ENCODE results near the gene ARMC10. TPM values are rescaled to one million over a fixed set of nuclear protein-coding genes. Genes with fewer than 3 reads are reported as not detected.
"Not testable (repeated sequence)": the region's sequence is repeated elsewhere in the genome, so short reads cannot be mapped to it uniquely, and the experiment has no call there.

ARMC10 gene
- total RNA-seq = 10 to 100 TPM; 36.2 to 75.9 (median 57.0) TPM

DNA sequence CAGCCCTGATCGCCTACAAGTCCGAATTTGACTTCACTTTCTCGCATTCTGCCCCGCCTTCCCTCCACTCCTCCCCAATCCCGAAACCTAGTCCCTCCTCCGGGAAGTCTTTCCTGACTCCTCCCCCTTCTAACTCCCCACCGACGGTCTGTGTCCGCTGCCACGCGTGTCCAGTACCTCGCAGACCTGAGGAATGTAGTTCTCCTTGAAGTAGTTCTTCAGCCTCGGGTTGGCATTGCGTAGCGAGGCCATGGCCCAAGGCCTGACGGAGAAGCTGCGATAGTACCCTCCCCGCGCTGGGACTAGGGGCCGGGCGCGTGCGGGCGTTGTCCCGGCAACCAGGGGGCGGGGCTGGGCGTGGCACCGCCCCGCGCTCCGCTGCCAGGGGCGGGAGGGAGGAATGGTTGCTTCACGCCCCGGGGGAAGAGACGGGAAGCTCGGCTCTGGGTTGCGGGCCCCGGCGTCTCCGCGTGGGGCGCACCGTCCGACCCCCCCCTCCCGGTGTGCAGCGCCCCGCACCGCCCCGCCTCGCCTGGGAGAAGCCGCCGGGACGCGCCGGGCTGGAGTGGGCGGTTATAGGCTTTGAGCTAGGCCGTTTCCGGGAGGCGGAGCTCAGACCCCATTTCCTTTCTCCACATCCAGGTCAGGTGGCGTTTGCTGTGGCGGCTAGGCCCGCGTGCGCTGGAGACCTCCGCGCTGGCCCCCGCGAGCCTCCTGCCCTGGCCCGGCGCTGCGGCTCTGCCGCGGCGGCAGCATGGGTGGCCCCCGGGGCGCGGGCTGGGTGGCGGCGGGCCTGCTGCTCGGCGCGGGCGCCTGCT is at the start of gene ARMC10, which contains the start of gene FBXL13:
ARMC10 (plus strand) TSS at position 622 of the 818 bp plus-strand sequence; CDS start at position 755, 133 bp downstream.
FBXL13 (minus strand) TSS at position 278 of the 818 bp plus-strand sequence.
- peak; percentile 90 to 97 for DNase-seq (ENCODE audit: low spot score in 2 of 2)
- 1% methylated on average over 26 to 79 of the region's 83 CpGs for WGBS, 2 donors
- intact Hi-C loops (cut with DNase I; ENCODE audit: low total_unique reads) = no loop called here
- peak within 1 kb of the TSS; percentile 70 for H3K4me3 ChIP-seq (ENCODE audit: low read depth, poor library complexity, severe bottlenecking)
- TF ChIP-seq POLR2A (IDR thresholded peaks at IDR 0.05) = no peak
- TF ChIP-seq, protein P1, sequence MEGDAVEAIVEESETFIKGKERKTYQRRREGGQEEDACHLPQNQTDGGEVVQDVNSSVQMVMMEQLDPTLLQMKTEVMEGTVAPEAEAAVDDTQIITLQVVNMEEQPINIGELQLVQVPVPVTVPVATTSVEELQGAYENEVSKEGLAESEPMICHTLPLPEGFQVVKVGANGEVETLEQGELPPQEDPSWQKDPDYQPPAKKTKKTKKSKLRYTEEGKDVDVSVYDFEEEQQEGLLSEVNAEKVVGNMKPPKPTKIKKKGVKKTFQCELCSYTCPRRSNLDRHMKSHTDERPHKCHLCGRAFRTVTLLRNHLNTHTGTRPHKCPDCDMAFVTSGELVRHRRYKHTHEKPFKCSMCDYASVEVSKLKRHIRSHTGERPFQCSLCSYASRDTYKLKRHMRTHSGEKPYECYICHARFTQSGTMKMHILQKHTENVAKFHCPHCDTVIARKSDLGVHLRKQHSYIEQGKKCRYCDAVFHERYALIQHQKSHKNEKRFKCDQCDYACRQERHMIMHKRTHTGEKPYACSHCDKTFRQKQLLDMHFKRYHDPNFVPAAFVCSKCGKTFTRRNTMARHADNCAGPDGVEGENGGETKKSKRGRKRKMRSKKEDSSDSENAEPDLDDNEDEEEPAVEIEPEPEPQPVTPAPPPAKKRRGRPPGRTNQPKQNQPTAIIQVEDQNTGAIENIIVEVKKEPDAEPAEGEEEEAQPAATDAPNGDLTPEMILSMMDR (IDR thresholded peaks at IDR 0.05) = peak in 1 of 3 donors; percentile 61

DNA sequence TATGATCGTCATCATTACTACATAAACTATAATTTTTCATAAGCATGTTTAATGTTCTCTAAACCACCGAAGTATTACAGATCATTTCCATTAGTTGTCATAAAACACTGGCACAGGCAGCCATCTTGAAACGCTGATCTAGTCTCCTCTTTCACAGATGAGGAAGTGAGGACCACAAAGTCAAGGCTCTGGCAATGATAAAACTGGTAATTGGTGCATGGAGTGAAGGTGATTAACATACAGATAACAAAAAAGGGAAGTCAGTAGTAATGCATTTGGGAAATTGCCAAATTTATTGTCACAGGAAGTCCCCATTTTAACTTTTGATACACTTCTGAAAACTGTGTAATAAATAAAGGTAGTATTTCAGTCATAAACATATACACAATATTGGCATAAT is 49.6 kb upstream of the ARMC10 start:
- 70 to 79% methylated on average over 3 of the region's 3 CpGs for WGBS, 2 donors
- TF ChIP-seq, protein P1 (IDR thresholded peaks at IDR 0.05) = no peak
- no peak for TF ChIP-seq POLR2A (IDR thresholded peaks at IDR 0.05)
- intact Hi-C loops (cut with DNase I; ENCODE audit: low total_unique reads) = no loop called here
- no peak overlapping the region for H3K4me3 ChIP-seq (ENCODE audit: low read depth, poor library complexity, severe bottlenecking)
- no peak for DNase-seq (ENCODE audit: low spot score in 2 of 2)

DNA sequence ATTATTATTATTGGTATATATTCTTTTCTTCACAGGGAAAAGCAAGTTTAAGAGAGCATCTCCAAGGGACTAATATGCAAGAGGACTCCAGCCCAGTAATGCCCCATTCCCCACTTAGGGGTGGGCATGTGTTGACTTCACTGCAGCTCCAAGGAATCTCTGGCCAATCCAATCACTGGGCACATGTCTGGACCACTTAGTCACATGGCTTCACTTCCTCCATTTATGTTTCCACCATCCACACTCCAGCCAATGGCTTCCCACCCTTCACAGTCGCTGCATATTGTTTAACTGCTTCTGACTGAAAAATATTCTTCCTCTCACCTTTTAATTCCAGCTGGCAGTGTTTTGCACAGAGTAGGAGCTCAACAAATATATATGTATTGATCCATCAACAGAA is 43.9 kb upstream of the ARMC10 start:
- TF ChIP-seq, protein P1 (IDR thresholded peaks at IDR 0.05) = no peak
- no peak for TF ChIP-seq POLR2A (IDR thresholded peaks at IDR 0.05)
- intact Hi-C loops (cut with DNase I; ENCODE audit: low total_unique reads) = no loop called here
- no peak for DNase-seq (ENCODE audit: low spot score in 2 of 2)
- H3K4me3 ChIP-seq (ENCODE audit: low read depth, poor library complexity, severe bottlenecking) = no peak overlapping the region
- WGBS, 2 donors = 93 to 94% methylated on average over 1 of the region's 1 CpG

DNA sequence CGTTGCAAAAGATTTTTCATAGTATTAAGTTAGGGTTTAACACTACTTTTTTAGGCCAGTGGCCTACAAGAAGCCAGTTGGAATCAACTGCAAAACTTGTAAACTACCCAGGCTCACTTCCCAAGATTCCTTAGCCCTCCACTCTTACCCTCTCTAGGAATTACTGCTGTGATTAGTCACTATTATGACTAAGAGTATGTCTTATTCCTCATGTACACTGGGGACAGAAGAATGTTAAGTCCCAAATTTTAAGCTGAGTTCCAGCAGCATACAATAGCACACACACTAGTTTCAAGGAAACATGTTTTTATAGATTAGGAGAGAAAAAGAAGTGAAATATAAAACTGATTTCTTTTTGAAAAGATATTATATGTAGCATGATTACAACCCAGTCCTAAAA is 43.2 kb upstream of the ARMC10 start:
- 90 to 94% methylated on average over 1 of the region's 1 CpG for WGBS, 2 donors
- intact Hi-C loops (cut with DNase I; ENCODE audit: low total_unique reads) = no loop called here
- DNase-seq (ENCODE audit: low spot score in 2 of 2) = no peak
- TF ChIP-seq, protein P1 (IDR thresholded peaks at IDR 0.05) = no peak
- no peak for TF ChIP-seq POLR2A (IDR thresholded peaks at IDR 0.05)
- H3K4me3 ChIP-seq (ENCODE audit: low read depth, poor library complexity, severe bottlenecking) = no peak overlapping the region

DNA sequence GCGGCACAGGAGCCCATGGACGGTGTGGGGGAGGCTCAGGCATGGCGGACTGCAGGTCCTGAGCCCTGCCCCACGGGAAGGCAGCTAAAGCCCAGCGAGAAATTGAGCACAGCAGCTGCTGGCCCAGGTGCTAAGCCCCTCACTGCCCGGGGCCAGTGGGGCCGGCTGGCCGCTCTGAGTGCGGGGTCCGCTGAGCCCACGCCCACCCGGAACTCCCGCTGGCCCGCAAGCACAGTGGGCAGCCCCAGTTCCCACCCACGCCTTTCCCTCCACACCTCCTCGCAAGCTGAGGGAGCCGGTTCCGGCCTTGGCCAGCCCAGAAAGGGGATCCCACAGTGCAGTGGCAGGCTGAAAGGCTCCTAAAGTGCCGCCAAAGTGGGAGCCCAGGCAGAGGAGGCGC is 40.6 kb upstream of the ARMC10 start:
- intact Hi-C loops (cut with DNase I; ENCODE audit: low total_unique reads); DNase-seq (ENCODE audit: low spot score in 2 of 2): not testable (repeated sequence)

DNA sequence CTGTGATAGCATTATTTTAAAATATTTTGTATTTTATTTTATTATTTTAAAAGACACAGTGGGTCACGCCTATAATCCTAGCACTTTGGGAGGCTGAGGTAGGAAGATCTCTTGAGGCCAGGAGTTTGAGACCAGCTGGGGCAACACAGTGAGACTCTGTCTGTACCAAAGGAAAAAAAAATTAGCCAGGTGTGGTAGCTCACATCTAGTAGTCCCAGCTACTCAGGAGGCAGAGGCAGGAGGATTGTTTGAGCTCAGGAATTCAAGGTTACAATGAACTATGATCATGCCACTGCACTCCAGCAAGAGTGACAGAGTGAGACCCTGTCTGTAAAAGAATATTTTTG is 37.5 kb upstream of the ARMC10 start:
- 94% methylated on average over 1 of the region's 1 CpG for WGBS, 2 donors
- intact Hi-C loops (cut with DNase I; ENCODE audit: low total_unique reads) = no loop called here
- no peak for TF ChIP-seq POLR2A (IDR thresholded peaks at IDR 0.05)
- TF ChIP-seq, protein P1 (IDR thresholded peaks at IDR 0.05) = no peak
- DNase-seq (ENCODE audit: low spot score in 2 of 2) = no peak
- H3K4me3 ChIP-seq (ENCODE audit: low read depth, poor library complexity, severe bottlenecking) = no peak overlapping the region

More for the DNA sequence above, 40.6 kb upstream of the ARMC10 start:
- 93 to 95% methylated on average over 15 to 20 of the region's 20 CpGs for WGBS, 2 donors
- H3K4me3 ChIP-seq (ENCODE audit: low read depth, poor library complexity, severe bottlenecking) = not testable (repeated sequence)

DNA sequence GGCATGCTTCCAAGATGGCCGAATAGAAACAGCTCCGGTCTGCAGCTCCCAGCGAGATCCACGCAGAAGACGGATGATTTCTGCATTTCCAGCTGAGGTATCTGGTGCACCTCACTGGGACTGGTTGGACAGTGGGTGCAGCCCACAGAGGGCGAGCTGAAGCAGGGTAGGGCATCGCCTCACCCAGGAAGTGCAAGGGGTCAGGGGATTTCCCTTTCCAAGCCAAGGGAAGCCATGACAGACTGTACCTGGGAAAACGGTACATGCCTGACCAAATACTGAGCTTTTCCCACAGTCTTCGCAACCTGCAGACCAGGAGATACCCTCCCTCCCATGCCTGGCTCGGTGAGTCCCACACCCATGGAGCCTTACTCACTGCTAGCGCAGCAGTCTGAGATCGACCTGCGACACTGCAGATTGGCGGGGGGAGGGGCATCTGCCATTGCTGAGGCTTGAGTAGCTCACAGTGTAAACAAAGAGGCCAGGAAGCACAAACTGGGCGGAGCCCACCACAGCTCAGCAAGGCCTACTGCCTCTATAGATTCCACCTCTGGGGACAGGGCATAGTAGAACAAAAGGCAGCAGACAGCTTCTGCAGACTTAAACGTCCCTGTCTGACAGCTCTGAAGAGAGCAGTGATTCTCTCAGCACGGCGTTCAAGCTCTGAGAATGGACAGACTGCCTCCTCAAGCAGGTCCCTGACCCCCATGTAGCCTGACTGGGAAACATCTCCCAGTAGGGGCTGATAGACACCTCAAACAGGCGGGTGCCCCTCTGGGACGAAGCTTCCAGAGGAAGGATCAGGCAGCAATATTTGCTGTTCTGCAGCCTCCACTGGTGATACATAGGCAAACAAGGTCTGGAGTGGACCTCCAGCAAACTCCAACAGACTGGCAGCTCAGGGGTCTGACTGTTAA is 36.9 kb upstream of the ARMC10 start:
- H3K4me3 ChIP-seq (ENCODE audit: low read depth, poor library complexity, severe bottlenecking); intact Hi-C loops (cut with DNase I; ENCODE audit: low total_unique reads); DNase-seq (ENCODE audit: low spot score in 2 of 2): not testable (repeated sequence)
- WGBS, 2 donors = 76 to 90% methylated on average over 17 to 20 of the region's 20 CpGs

DNA sequence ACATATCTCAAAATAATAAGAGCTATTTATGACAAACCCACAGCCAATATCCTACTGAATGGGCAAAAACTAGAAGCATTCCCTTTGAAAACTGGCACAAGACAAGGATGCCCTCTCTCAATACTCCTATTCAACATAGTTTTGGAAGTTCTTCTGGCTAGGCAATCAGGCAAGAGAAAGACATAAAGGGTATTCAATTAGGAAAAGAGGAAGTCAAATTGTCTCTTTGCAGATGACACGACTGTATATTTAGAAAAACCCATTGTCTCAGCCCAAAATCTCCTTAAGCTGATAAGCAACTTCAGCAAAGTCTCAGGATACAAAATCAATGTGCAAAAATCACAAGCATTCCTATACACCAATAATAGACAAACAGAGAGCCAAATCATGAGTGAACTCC is 33.1 kb upstream of the ARMC10 start:
- intact Hi-C loops (cut with DNase I; ENCODE audit: low total_unique reads); H3K4me3 ChIP-seq (ENCODE audit: low read depth, poor library complexity, severe bottlenecking); DNase-seq (ENCODE audit: low spot score in 2 of 2): not testable (repeated sequence)
- WGBS, 2 donors = 75 to 83% methylated on average over 1 of the region's 1 CpG

Measured in lower leg skin (tissue), 4 donors.